ENCODE data around the gene VPS37B.

GRCh38 chr12:122929812-122930211 lies 33.9 kb upstream of the VPS37B start:
- TF ChIP-seq POLR2A (IDR thresholded peaks at IDR 0.05) (no peak), CTCF (IDR thresholded peaks at IDR 0.05 in 4 of 5, conservative IDR thresholded peaks at IDR 0.05 in 1 of 5) (no peak)
